Left hindlimb (tissue), 1 donor: ENCODE results near the gene SCG5.

ENCODE experiments used
- DNase-seq: peaks from one replicate; pipeline ENCODE4 v3.0.0-alpha.2; 2018

Gene SCG5

GRCh38 chr15:32729700-32730395 is 88.3 kb downstream of the SCG5 start:
- no peak for DNase-seq

- DNase-seq = no peak
Observed at GRCh38 chr15:32730677-32731654, 89.5 kb downstream of the SCG5 start.

GRCh38 chr15:32732574-32733157 is 91.2 kb downstream of the SCG5 start:
- DNase-seq = no peak

GRCh38 chr15:32733281-32733680 is 91.8 kb downstream of the SCG5 start:
- no peak for DNase-seq

- DNase-seq = no peak
Observed at GRCh38 chr15:32735989-32736700, 94.6 kb downstream of the SCG5 start.

GRCh38 chr15:32736701-32737061 is 95.2 kb downstream of the SCG5 start:
- no peak for DNase-seq

GRCh38 chr15:32737304-32737703 is 95.8 kb downstream of the SCG5 start:
- DNase-seq = no peak

GRCh38 chr15:32738666-32739065 is 97.2 kb downstream of the SCG5 start:
- no peak for DNase-seq

- DNase-seq = no peak
Observed at GRCh38 chr15:32739522-32740063, 98.1 kb downstream of the SCG5 start.

- DNase-seq = no peak
Observed at GRCh38 chr15:32743411-32744140, 102.1 kb downstream of the SCG5 start.

GRCh38 chr15:32746116-32746857 is 104.8 kb downstream of the SCG5 start:
- DNase-seq = no peak
